Measurements from ENCODE around the gene ASXL1. TPM values are rescaled to one million over a fixed set of nuclear protein-coding genes. Genes with fewer than 3 reads are reported as not detected.
"Not testable (repeated sequence)": the region's sequence is repeated elsewhere in the genome, so short reads cannot be mapped to it uniquely, and the experiment has no call there.

The ASXL1 gene
- polyA plus RNA-seq, 2 of the 4 experiments (the other 2 are of a cell fraction), result 35.7 to 36.0 TPM

DNA sequence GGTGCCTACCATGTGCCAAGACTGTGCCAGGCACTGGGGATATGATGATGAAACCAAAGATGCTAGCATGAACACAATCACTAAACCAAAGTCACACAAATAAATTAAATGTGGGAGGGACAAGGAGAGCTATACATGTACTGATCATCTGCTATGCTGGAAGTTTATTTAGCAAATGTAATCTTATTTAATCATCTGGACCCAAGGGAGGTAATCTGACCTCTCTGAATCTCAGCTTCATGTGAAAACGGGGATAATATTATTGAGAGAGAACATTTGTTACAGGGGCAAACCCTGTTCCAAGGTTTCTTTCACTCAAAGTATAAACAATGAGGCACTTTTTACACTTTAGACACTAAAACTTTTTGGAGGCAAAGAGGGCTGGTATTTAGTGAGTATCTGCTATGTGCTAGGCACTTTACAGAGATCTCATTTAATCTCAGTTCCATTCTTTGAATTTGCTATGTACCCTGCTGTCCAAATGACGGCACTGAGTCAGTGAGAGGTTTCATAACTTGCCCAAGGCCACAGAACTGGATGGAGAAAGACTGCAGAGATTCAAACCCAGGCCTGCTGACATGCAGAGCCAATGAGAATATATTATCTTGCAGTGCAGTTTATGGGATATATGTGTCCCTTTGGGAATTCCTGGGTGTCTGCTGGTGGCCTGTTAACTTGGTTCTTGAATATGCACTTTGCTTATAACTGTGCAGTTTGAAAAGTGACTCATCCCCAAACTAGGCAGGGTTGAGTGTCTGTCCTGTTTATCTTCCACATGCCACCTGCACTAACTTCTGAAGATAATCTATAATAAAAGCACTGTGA, 3.3 kb upstream of the ASXL1 start (continued):
- TF ChIP-seq PHF8 (IDR thresholded peaks at IDR 0.05; ENCODE audit: borderline replicate concordance, low read depth), result no peak
- no peak for TF ChIP-seq HES2 (IDR thresholded peaks at IDR 0.05)
- no peak for TF ChIP-seq CBX2 (IDR thresholded peaks at IDR 0.05; ENCODE audit: borderline replicate concordance, low read depth)
- TF ChIP-seq JUNB (IDR thresholded peaks at IDR 0.05), result peak; percentile 42; the same call in 1 of the 2 replicates
- TF ChIP-seq, protein P1, sequence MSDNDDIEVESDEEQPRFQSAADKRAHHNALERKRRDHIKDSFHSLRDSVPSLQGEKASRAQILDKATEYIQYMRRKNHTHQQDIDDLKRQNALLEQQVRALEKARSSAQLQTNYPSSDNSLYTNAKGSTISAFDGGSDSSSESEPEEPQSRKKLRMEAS (IDR thresholded peaks at IDR 0.05), result peak; percentile 37; the same call in 1 of the 2 replicates
- TF ChIP-seq MAFK (IDR thresholded peaks at IDR 0.05; ENCODE audit: partially characterized antibody), result no peak
- no peak for TF ChIP-seq CHD2 (IDR thresholded peaks at IDR 0.05; ENCODE audit: low read length, partially characterized antibody)
- TF ChIP-seq, protein P2, sequence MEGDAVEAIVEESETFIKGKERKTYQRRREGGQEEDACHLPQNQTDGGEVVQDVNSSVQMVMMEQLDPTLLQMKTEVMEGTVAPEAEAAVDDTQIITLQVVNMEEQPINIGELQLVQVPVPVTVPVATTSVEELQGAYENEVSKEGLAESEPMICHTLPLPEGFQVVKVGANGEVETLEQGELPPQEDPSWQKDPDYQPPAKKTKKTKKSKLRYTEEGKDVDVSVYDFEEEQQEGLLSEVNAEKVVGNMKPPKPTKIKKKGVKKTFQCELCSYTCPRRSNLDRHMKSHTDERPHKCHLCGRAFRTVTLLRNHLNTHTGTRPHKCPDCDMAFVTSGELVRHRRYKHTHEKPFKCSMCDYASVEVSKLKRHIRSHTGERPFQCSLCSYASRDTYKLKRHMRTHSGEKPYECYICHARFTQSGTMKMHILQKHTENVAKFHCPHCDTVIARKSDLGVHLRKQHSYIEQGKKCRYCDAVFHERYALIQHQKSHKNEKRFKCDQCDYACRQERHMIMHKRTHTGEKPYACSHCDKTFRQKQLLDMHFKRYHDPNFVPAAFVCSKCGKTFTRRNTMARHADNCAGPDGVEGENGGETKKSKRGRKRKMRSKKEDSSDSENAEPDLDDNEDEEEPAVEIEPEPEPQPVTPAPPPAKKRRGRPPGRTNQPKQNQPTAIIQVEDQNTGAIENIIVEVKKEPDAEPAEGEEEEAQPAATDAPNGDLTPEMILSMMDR (IDR thresholded peaks at IDR 0.05), result no peak
- TF ChIP-seq EP300 (IDR thresholded peaks at IDR 0.05), result no peak
- no peak for TF ChIP-seq HEYL (CRISPR knock-in tag; IDR thresholded peaks at IDR 0.05)
- no peak for TF ChIP-seq ZSCAN20 (CRISPR knock-in tag; IDR thresholded peaks at IDR 0.05)
- TF ChIP-seq ZNF302 (CRISPR knock-in tag; IDR thresholded peaks at IDR 0.05), result no peak
- peak; percentile 51; the same call in 1 of the 2 replicates for TF ChIP-seq FOSB (CRISPR knock-in tag; IDR thresholded peaks at IDR 0.05)

GRCh38 chr20:32355417-32355841, 2.7 kb upstream of the ASXL1 start:
- 53% methylated on average over 6 of the region's 6 CpGs for WGBS (ENCODE audit: missing lambda C conversion rate)
- DNase-seq (ENCODE audit: low read depth in 1 of 2, low spot score in 1 of 2) (no peak), ATAC-seq (no peak), FAIRE-seq (no peak)
- Histone ChIP-seq H3K9me3 (no peaks in the 10 kb centered on the region), H3K4me1 (peaks cover 44% of the 10 kb centered on the region), H3K4me2 (peak overlapping the region; percentile 91), H3K27ac (peak overlapping the region; percentile 98 to 100), H3K4me3 (no peak overlapping the region)
- TF ChIP-seq HMGXB4 (CRISPR knock-in tag; IDR thresholded peaks at IDR 0.05; ENCODE audit: borderline replicate concordance), result no peak
- no peak for TF ChIP-seq HOXB13 (CRISPR knock-in tag; IDR thresholded peaks at IDR 0.05; ENCODE audit: low read depth)
- TF ChIP-seq BHLHE40 (IDR thresholded peaks at IDR 0.05; ENCODE audit: low read depth, low read length), result no peak
- TF ChIP-seq SREBF2 (IDR thresholded peaks at IDR 0.05), result no peak
- ChIA-PET CTCF (interaction anchor here (1.3 to 2.2 kb wide), 2 partner anchors 17 to 18 kb away, joined by 4 to 10 read pairs; no protein-coding TSS in a partner anchor), POLR2A (no interaction called here)

- FAIRE-seq, ATAC-seq, POLR2A ChIA-PET, H3K9me3 ChIP-seq, H3K4me3 ChIP-seq: not testable (repeated sequence)
- Histone ChIP-seq H3K4me2 (peak overlapping the region; percentile 91), H3K4me1 (peaks cover 50% of the 10 kb centered on the region), H3K27ac (peak overlapping the region; percentile 98 to 100)
- peak; percentile 20; the same call in 1 of the 2 replicates for TF ChIP-seq GATA3 (IDR thresholded peaks at IDR 0.05; ENCODE audit: borderline replicate concordance)
- TF ChIP-seq, protein P3, sequence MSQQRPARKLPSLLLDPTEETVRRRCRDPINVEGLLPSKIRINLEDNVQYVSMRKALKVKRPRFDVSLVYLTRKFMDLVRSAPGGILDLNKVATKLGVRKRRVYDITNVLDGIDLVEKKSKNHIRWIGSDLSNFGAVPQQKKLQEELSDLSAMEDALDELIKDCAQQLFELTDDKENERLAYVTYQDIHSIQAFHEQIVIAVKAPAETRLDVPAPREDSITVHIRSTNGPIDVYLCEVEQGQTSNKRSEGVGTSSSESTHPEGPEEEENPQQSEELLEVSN (IDR thresholded peaks at IDR 0.05; ENCODE audit: borderline replicate concordance, low read depth), result 0 out of 2 replicates have a peak, but pooled peaks have one; percentile 27
- TF ChIP-seq, protein P1 (IDR thresholded peaks at IDR 0.05), result peak; percentile 35; the same call in 1 of the 2 replicates
- whole genome bisulfite sequencing (ENCODE audit: missing lambda C conversion rate), result 62% methylated on average over 7 of the region's 7 CpGs
- CTCF ChIA-PET, result interaction anchor here (1.0 to 2.2 kb wide), 3 partner anchors 10 to 19 kb away, joined by 4 to 10 read pairs (median 7); no protein-coding TSS in a partner anchor
- DNase-seq (ENCODE audit: low read depth in 1 of 2, low spot score in 1 of 2), result peak in 1 of 2 experiments; percentile 43
Observed at GRCh38 chr20:32355907-32356621, 2.1 kb upstream of the ASXL1 start.
